Ovary (tissue), 3 donors: ENCODE results near the gene RPP25L.

ENCODE experiments used
- EP300 ChIP-seq: sonication (generic); formaldehyde crosslinking; IDR thresholded peaks from one replicate; pipeline ENCODE4 v1.6.1; 2017; ENCODE audit warnings: antibody characterized with exemption
- POLR2A ChIP-seq: fragments of 450-650 bp; IDR thresholded peaks from one replicate; pipeline ENCODE4 v1.6.1; 2017; ENCODE audit warnings: antibody characterized with exemption, mild to moderate bottlenecking, moderate library complexity
- TF ChIP-seq, protein P1 (sequence below), 3 donors: fragments of 450-650 bp in 2 of 3; fragments of 200-600 bp in 1 of 3; IDR thresholded peaks; one replicate each; pipeline versions ENCODE4 v1.5.1 to v1.8.0; 2016 to 2022; ENCODE audit warnings: antibody characterized with exemption in 3 of 3, mild to moderate bottlenecking in 1 of 3
- donor health status: DM: no; HTN: no; CAD: no.

DNA sequence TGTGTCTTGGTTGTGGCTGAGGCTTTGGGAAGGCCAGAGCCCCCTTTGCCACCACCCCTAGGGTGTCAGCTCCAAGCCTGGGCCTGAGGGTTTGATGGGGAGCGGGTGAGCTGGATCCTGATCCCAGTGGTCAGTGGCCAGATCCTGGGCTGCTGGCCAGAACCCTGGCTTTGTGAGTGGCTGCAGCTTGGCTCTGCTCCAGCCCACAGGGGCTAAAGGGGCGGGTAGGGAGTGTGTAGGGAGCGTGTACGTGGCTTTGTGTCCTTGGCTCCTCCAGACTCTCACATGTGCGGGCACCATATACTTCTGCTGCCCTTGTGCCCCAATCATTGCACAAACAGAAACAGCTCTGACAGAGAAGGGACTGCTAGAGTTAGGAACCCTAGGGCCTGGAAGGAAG is 38.9 kb upstream of the RPP25L start:
- TF ChIP-seq, protein P1, sequence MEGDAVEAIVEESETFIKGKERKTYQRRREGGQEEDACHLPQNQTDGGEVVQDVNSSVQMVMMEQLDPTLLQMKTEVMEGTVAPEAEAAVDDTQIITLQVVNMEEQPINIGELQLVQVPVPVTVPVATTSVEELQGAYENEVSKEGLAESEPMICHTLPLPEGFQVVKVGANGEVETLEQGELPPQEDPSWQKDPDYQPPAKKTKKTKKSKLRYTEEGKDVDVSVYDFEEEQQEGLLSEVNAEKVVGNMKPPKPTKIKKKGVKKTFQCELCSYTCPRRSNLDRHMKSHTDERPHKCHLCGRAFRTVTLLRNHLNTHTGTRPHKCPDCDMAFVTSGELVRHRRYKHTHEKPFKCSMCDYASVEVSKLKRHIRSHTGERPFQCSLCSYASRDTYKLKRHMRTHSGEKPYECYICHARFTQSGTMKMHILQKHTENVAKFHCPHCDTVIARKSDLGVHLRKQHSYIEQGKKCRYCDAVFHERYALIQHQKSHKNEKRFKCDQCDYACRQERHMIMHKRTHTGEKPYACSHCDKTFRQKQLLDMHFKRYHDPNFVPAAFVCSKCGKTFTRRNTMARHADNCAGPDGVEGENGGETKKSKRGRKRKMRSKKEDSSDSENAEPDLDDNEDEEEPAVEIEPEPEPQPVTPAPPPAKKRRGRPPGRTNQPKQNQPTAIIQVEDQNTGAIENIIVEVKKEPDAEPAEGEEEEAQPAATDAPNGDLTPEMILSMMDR (IDR thresholded peaks at IDR 0.05): no peak
- TF ChIP-seq EP300 (no peak), POLR2A (no peak)
